ENCODE results near the gene GEMIN5. TPM values are rescaled to one million over a fixed set of nuclear protein-coding genes. Genes with fewer than 3 reads are reported as not detected.

The GEMIN5 gene
- total and polyA plus RNA-seq, 2 of the 13 experiments (the other 11 are each of a cell fraction or from before 2014, with no cell fraction given): 6.6 to 28.6 TPM

GRCh38 chr5:154860123-154860522 is 77.9 kb downstream of the GEMIN5 start (continued):
- TF ChIP-seq CREB3 (CRISPR knock-in tag; IDR thresholded peaks at IDR 0.05) (no peak), LBX2 (CRISPR knock-in tag; IDR thresholded peaks at IDR 0.05; ENCODE audit: borderline replicate concordance) (no peak), ONECUT2 (CRISPR knock-in tag; IDR thresholded peaks at IDR 0.05) (no peak), ATAD3A (CRISPR knock-in tag; IDR thresholded peaks at IDR 0.05) (no peak), ZNF256 (CRISPR knock-in tag; conservative IDR thresholded peaks at IDR 0.05) (no peak), ZFP36 (IDR thresholded peaks at IDR 0.05; ENCODE audit: borderline replicate concordance, low read depth, low read length, partially characterized antibody) (no peak), ZFP82 (CRISPR knock-in tag; IDR thresholded peaks at IDR 0.05; ENCODE audit: borderline replicate concordance) (no peak), MTA1 (CRISPR knock-in tag; IDR thresholded peaks at IDR 0.05; ENCODE audit: borderline replicate concordance) (no peak), SNRNP70 (IDR thresholded peaks at IDR 0.05; ENCODE audit: low read depth, low read length) (no peak), ZBTB7B (CRISPR knock-in tag; IDR thresholded peaks at IDR 0.05) (no peak), FOXC1 (CRISPR knock-in tag; IDR thresholded peaks at IDR 0.05; ENCODE audit: borderline replicate concordance) (no peak), GATAD2A (CRISPR knock-in tag; IDR thresholded peaks at IDR 0.05) (peak; percentile 56), BCL6 (CRISPR knock-in tag; IDR thresholded peaks at IDR 0.05) (no peak), AGO1 (IDR thresholded peaks at IDR 0.05; ENCODE audit: low read depth, low read length, poor library complexity, severe bottlenecking) (no peak), SMYD3 (CRISPR knock-in tag; IDR thresholded peaks at IDR 0.05) (no peak), PPARG (CRISPR knock-in tag; conservative IDR thresholded peaks at IDR 0.05) (0 out of 2 replicates have a peak, but pooled peaks have one; percentile 15), NKX3-1 (CRISPR knock-in tag; IDR thresholded peaks at IDR 0.05) (no peak), ZC3H13 (CRISPR knock-in tag; IDR thresholded peaks at IDR 0.05) (no peak), ZNF451 (CRISPR knock-in tag; IDR thresholded peaks at IDR 0.05) (no peak), HNRNPL (IDR thresholded peaks at IDR 0.05; ENCODE audit: low read depth, low read length) (no peak), SMARCC2 (IDR thresholded peaks at IDR 0.05) (no peak), ZNF546 (CRISPR knock-in tag; conservative IDR thresholded peaks at IDR 0.05) (no peak)
- TF ChIP-seq, protein P1, sequence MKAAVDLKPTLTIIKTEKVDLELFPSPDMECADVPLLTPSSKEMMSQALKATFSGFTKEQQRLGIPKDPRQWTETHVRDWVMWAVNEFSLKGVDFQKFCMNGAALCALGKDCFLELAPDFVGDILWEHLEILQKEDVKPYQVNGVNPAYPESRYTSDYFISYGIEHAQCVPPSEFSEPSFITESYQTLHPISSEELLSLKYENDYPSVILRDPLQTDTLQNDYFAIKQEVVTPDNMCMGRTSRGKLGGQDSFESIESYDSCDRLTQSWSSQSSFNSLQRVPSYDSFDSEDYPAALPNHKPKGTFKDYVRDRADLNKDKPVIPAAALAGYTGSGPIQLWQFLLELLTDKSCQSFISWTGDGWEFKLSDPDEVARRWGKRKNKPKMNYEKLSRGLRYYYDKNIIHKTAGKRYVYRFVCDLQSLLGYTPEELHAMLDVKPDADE (CRISPR knock-in tag; IDR thresholded peaks at IDR 0.05): no peak
- TF ChIP-seq, protein P2, sequence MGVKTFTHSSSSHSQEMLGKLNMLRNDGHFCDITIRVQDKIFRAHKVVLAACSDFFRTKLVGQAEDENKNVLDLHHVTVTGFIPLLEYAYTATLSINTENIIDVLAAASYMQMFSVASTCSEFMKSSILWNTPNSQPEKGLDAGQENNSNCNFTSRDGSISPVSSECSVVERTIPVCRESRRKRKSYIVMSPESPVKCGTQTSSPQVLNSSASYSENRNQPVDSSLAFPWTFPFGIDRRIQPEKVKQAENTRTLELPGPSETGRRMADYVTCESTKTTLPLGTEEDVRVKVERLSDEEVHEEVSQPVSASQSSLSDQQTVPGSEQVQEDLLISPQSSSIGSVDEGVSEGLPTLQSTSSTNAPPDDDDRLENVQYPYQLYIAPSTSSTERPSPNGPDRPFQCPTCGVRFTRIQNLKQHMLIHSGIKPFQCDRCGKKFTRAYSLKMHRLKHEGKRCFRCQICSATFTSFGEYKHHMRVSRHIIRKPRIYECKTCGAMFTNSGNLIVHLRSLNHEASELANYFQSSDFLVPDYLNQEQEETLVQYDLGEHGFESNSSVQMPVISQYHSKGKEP (CRISPR knock-in tag; IDR thresholded peaks at IDR 0.05): no peak
- TF ChIP-seq, protein P3, sequence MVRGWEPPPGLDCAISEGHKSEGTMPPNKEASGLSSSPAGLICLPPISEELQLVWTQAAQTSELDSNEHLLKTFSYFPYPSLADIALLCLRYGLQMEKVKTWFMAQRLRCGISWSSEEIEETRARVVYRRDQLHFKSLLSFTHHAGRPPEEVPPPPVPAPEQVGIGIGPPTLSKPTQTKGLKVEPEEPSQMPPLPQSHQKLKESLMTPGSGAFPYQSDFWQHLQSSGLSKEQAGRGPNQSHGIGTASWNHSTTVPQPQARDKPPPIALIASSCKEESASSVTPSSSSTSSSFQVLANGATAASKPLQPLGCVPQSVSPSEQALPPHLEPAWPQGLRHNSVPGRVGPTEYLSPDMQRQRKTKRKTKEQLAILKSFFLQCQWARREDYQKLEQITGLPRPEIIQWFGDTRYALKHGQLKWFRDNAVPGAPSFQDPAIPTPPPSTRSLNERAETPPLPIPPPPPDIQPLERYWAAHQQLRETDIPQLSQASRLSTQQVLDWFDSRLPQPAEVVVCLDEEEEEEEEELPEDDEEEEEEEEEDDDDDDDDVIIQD (CRISPR knock-in tag; IDR thresholded peaks at IDR 0.05; ENCODE audit: low read depth): no peak; the same call in 1 of the 2 replicates
- TF ChIP-seq, protein P4, sequence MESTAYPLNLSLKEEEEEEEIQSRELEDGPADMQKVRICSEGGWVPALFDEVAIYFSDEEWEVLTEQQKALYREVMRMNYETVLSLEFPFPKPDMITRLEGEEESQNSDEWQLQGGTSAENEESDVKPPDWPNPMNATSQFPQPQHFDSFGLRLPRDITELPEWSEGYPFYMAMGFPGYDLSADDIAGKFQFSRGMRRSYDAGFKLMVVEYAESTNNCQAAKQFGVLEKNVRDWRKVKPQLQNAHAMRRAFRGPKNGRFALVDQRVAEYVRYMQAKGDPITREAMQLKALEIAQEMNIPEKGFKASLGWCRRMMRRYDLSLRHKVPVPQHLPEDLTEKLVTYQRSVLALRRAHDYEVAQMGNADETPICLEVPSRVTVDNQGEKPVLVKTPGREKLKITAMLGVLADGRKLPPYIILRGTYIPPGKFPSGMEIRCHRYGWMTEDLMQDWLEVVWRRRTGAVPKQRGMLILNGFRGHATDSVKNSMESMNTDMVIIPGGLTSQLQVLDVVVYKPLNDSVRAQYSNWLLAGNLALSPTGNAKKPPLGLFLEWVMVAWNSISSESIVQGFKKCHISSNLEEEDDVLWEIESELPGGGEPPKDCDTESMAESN (CRISPR knock-in tag; conservative IDR thresholded peaks at IDR 0.05): no peak

Measured in HepG2 (cell line).